ENCODE data around the gene SUCLG2. TPM values are rescaled to one million over a fixed set of nuclear protein-coding genes. Genes with fewer than 3 reads are reported as not detected.

SUCLG2 gene
- total and polyA plus RNA-seq, 2 of the 4 experiments (the other 2 are of a cell fraction) = 26.8 to 34.6 TPM

GRCh38 chr3:67535006-67535405 lies 119.4 kb downstream of the SUCLG2 start:
- Histone ChIP-seq H3K9me3 (ENCODE audit: control insufficient read depth, insufficient read depth, low read length) (no peaks in the 10 kb centered on the region), H3K4me2 (ENCODE audit: low read depth, low read length) (no peak overlapping the region), H3K79me1 (ENCODE audit: low read depth in 1 of 2, low read length in 2 of 2) (peaks cover 13 to 20% of the 10 kb centered on the region in 2 experiments; a peak in 3 of 4 replicates), H4K8ac (ENCODE audit: low read depth in 2 of 2, low read length in 2 of 2) (no peak overlapping the region), H3K36me3 (ENCODE audit: control insufficient read depth, insufficient read depth, low read length) (no peaks in the 10 kb centered on the region), H3K4ac (ENCODE audit: low read depth, low read length) (no peak overlapping the region), H3K4me3 (ENCODE audit: insufficient read depth, low read depth, low read length) (no peak overlapping the region), H4K20me1 (ENCODE audit: insufficient read depth, low read length) (no peaks in the 10 kb centered on the region; the same call in 1 of the 2 replicates), H3K9ac (ENCODE audit: low read depth, low read length) (no peak overlapping the region), H3K23ac (ENCODE audit: low read depth, low read length) (no peak overlapping the region), H4K91ac (ENCODE audit: insufficient read depth, low read depth, low read length) (no peak overlapping the region), H2BK120ac (ENCODE audit: low read depth, low read length) (no peak overlapping the region), H3K27ac (ENCODE audit: insufficient read depth, low read length) (no peak overlapping the region), H3K18ac (ENCODE audit: low read depth, low read length) (no peak overlapping the region), H3K14ac (replicated peaks; ENCODE audit: low read depth, low read length) (no peak overlapping the region), H3K56ac (ENCODE audit: extremely low read depth, insufficient read depth, low read length) (no peak overlapping the region), H3K9me1 (ENCODE audit: insufficient read depth, low read length) (peaks cover 5% of the 10 kb centered on the region; the same call in 1 of the 2 replicates), H3K27me3 (ENCODE audit: control insufficient read depth, insufficient read depth, low read length) (no peaks in the 10 kb centered on the region), H2AFZ (replicated peaks; ENCODE audit: low read length, poor library complexity) (no peak overlapping the region), H4K5ac (ENCODE audit: low read depth, low read length) (no peak overlapping the region), H2BK15ac (ENCODE audit: low read depth, low read length) (no peak overlapping the region), H2BK5ac (ENCODE audit: low read depth, low read length, poor library complexity, severe bottlenecking) (no peak overlapping the region), H2AK9ac (replicated peaks; ENCODE audit: low read depth, low read length, poor library complexity) (no peak overlapping the region), H3K4me1 (ENCODE audit: control insufficient read depth, insufficient read depth, low read length) (peaks cover 7% of the 10 kb centered on the region; the same call in 1 of the 2 replicates), H2AK5ac (ENCODE audit: low read depth, low read length) (no peak overlapping the region), H2BK20ac (ENCODE audit: low read depth, low read length) (no peak overlapping the region)
- ATAC-seq (ENCODE audit: low read depth) (no peak), DNase-seq (peak; percentile 21)
- no peak for TF ChIP-seq NFE2L2 (IDR thresholded peaks at IDR 0.05; ENCODE audit: low read depth, low read length)
- no peak for TF ChIP-seq POLR2A (IDR thresholded peaks at IDR 0.05; ENCODE audit: low read depth, low read length)
- TF ChIP-seq RAD21 (IDR thresholded peaks at IDR 0.05; ENCODE audit: low read length) = no peak
- TF ChIP-seq RCOR1 (IDR thresholded peaks at IDR 0.05; ENCODE audit: insufficient replicate concordance, low read length) = no peak
- TF ChIP-seq, protein P1, sequence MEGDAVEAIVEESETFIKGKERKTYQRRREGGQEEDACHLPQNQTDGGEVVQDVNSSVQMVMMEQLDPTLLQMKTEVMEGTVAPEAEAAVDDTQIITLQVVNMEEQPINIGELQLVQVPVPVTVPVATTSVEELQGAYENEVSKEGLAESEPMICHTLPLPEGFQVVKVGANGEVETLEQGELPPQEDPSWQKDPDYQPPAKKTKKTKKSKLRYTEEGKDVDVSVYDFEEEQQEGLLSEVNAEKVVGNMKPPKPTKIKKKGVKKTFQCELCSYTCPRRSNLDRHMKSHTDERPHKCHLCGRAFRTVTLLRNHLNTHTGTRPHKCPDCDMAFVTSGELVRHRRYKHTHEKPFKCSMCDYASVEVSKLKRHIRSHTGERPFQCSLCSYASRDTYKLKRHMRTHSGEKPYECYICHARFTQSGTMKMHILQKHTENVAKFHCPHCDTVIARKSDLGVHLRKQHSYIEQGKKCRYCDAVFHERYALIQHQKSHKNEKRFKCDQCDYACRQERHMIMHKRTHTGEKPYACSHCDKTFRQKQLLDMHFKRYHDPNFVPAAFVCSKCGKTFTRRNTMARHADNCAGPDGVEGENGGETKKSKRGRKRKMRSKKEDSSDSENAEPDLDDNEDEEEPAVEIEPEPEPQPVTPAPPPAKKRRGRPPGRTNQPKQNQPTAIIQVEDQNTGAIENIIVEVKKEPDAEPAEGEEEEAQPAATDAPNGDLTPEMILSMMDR (conservative IDR thresholded peaks at IDR 0.05; ENCODE audit: low read depth, low read length) = no peak
- TF ChIP-seq MAZ (IDR thresholded peaks at IDR 0.05; ENCODE audit: borderline replicate concordance, low read depth, low read length) = no peak
- TF ChIP-seq, protein P2, sequence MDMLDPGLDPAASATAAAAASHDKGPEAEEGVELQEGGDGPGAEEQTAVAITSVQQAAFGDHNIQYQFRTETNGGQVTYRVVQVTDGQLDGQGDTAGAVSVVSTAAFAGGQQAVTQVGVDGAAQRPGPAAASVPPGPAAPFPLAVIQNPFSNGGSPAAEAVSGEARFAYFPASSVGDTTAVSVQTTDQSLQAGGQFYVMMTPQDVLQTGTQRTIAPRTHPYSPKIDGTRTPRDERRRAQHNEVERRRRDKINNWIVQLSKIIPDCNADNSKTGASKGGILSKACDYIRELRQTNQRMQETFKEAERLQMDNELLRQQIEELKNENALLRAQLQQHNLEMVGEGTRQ (IDR thresholded peaks at IDR 0.05; ENCODE audit: low read depth, low read length) = no peak
- TF ChIP-seq MAFK (IDR thresholded peaks at IDR 0.05; ENCODE audit: low read depth, low read length) = no peak
- TF ChIP-seq SMC3 (IDR thresholded peaks at IDR 0.05; ENCODE audit: low read depth, low read length) = no peak
- TF ChIP-seq RFX5 (IDR thresholded peaks at IDR 0.05; ENCODE audit: low read depth, low read length) = no peak
- no peak for TF ChIP-seq CEBPB (IDR thresholded peaks at IDR 0.05; ENCODE audit: low read depth, low read length)
- no peak for TF ChIP-seq FOS (IDR thresholded peaks at IDR 0.05; ENCODE audit: low read depth, low read length)
- no peak for TF ChIP-seq ELK1 (IDR thresholded peaks at IDR 0.05; ENCODE audit: borderline replicate concordance, low read depth, low read length)
- dilution Hi-C loops (cut with HindIII; ENCODE audit: low sequenced_read_pairs, unreplicated experiment) = no loop called here
- no TSS peak for BruUV-seq (replicated peaks)
- in situ Hi-C loops (cut with MboI; ENCODE audit: low sequenced_read_pairs) = no loop called here
- ChIA-PET POLR2A (ENCODE audit: unreplicated experiment) (no interaction called here), CTCF (interaction anchor here (1.3 kb wide), 1 partner anchor 596 kb away, joined by 3 read pairs; no protein-coding TSS in a partner anchor)
- intact Hi-C loops (cut with micrococcal nuclease) = no loop called here
- WGBS, 2 experiments (ENCODE audit: extremely low coverage in 2 of 2, insufficient read length in 1 of 2) = 80% methylated on average over 2 of the region's 3 CpGs; no CpG with 5 or more reads in 1 of the 2 experiments

Measured in IMR-90 (cell line).